Bronchial epithelial cell (primary cell): Measurements from ENCODE around the gene ACBD6. TPM values are rescaled to one million over a fixed set of nuclear protein-coding genes. Genes with fewer than 3 reads are reported as not detected.

Experiments used
- DNase-seq: peaks from one replicate; pipeline ENCODE4 v3.0.0-alpha.2; 2010; ENCODE audit warnings: low read depth
- FAIRE-seq: peaks from 2 replicates; lab custom pipeline; 2011; peaks lifted over from hg19 to GRCh38; lab: Jason Lieb, UNC
- H3K27me3 ChIP-seq: 2 replicates; pipeline ENCODE4 v1.5.1; 2011; ENCODE audit warnings: low read length; ENCODE audit not compliant: control insufficient read depth, insufficient read depth
- H3K36me3 ChIP-seq: 2 replicates; pipeline ENCODE4 v1.5.1; 2011; ENCODE audit warnings: low read length; ENCODE audit not compliant: control insufficient read depth, insufficient read depth
- H3K4me3 ChIP-seq: 2 replicates; pipeline ENCODE4 v1.5.1; 2011; ENCODE audit warnings: mild to moderate bottlenecking, low read depth, low read length, control low read depth
- CTCF ChIP-seq: IDR thresholded peaks from 2 replicates; pipeline ENCODE4 v1.5.1; 2011; ENCODE audit warnings: mild to moderate bottlenecking, moderate library complexity, low read length, control low read depth, inconsistent platforms; ENCODE audit not compliant: insufficient read depth, severe bottlenecking
- total RNA-seq: library from RNA; depleted of rRNA; stranded (reverse); fragments of >200 nt; gene quantifications from 2 replicates; pipeline ENCODE4 v1.2.1, GENCODE V29; 2014

The ACBD6 gene
- total RNA-seq, 1 donor from 2014 or later, result 118 TPM

- H3K27me3 ChIP-seq, result no peaks in the 10 kb centered on the region
- H3K36me3 ChIP-seq, result no peaks in the 10 kb centered on the region
- FAIRE-seq (no peak), DNase-seq (no peak)
- no peak for TF ChIP-seq CTCF
- no peak overlapping the region for H3K4me3 ChIP-seq
Observed at GRCh38 chr1:180352588-180352987, 149.8 kb downstream of the ACBD6 start.

GRCh38 chr1:180352021-180352420 lies 150.4 kb downstream of the ACBD6 start:
- H3K27me3 ChIP-seq, result no peaks in the 10 kb centered on the region
- H3K4me3 ChIP-seq, result no peak overlapping the region
- DNase-seq, result no peak
- no peaks in the 10 kb centered on the region for H3K36me3 ChIP-seq
- no peak for FAIRE-seq
- TF ChIP-seq CTCF, result no peak

- no peak for FAIRE-seq
- H3K36me3 ChIP-seq, result no peaks in the 10 kb centered on the region
- DNase-seq, result no peak
- H3K4me3 ChIP-seq, result no peak overlapping the region
- no peak for TF ChIP-seq CTCF
- no peaks in the 10 kb centered on the region for H3K27me3 ChIP-seq
Observed at GRCh38 chr1:180345148-180345547, 157.2 kb downstream of the ACBD6 start.

GRCh38 chr1:180343921-180344769 lies 158.2 kb downstream of the ACBD6 start:
- FAIRE-seq (no peak), DNase-seq (peak; percentile 49)
- no peak for TF ChIP-seq CTCF
- H3K27me3 ChIP-seq, result no peaks in the 10 kb centered on the region
- no peaks in the 10 kb centered on the region for H3K36me3 ChIP-seq
- H3K4me3 ChIP-seq, result no peak overlapping the region

- no peak for TF ChIP-seq CTCF
- Histone ChIP-seq H3K4me3 (no peak overlapping the region), H3K36me3 (no peaks in the 10 kb centered on the region), H3K27me3 (no peaks in the 10 kb centered on the region)
- FAIRE-seq (no peak), DNase-seq (no peak)
Observed at GRCh38 chr1:180327089-180327488, 175.3 kb downstream of the ACBD6 start.
